Astrocyte (in vitro differentiated cells and primary cell): ENCODE results near the gene PDGFRB. TPM values are rescaled to one million over a fixed set of nuclear protein-coding genes. Genes with fewer than 3 reads are reported as not detected.

ENCODE experiments used
- DNase-seq: peaks from one replicate; pipeline ENCODE4 v3.0.0-alpha.2; 2010; ENCODE audit warnings: low read depth
- FAIRE-seq: peaks from 2 replicates; lab custom pipeline; 2011; peaks lifted over from hg19 to GRCh38; lab: Jason Lieb, UNC
- H2AFZ ChIP-seq: 2 replicates; pipeline ENCODE4 v1.6.0; 2012; ENCODE audit warnings: low read depth, low read length, inconsistent platforms
- H3K27ac ChIP-seq: 2 replicates; pipeline ENCODE4 v1.5.1; 2011; ENCODE audit warnings: low read depth, low read length, inconsistent platforms
- H3K27me3 ChIP-seq: 2 replicates; pipeline ENCODE4 v1.6.0; 2011; ENCODE audit warnings: low read length, inconsistent platforms; ENCODE audit not compliant: insufficient read depth
- H3K36me3 ChIP-seq: 2 replicates; pipeline ENCODE4 v1.5.1; 2011; ENCODE audit warnings: low read length, inconsistent platforms; ENCODE audit not compliant: insufficient read depth
- H3K4me1 ChIP-seq: 2 replicates; pipeline ENCODE4 v1.5.1; 2011; ENCODE audit warnings: low read length, inconsistent platforms; ENCODE audit not compliant: insufficient read depth
- H3K4me2 ChIP-seq: 2 replicates; pipeline ENCODE4 v1.6.0; 2012; ENCODE audit warnings: low read length, inconsistent platforms
- H3K4me3 ChIP-seq: 2 replicates; pipeline ENCODE4 v1.5.1; 2011; ENCODE audit warnings: low read depth, mild to moderate bottlenecking, low read length, inconsistent platforms; ENCODE audit not compliant: insufficient read depth
- H3K79me2 ChIP-seq: 2 replicates; pipeline ENCODE4 v1.6.0; 2012; ENCODE audit warnings: mild to moderate bottlenecking, low read length, inconsistent platforms; ENCODE audit not compliant: insufficient read depth
- H3K9ac ChIP-seq: 2 replicates; pipeline ENCODE4 v1.6.0; 2012; ENCODE audit warnings: mild to moderate bottlenecking, low read length, inconsistent platforms
- H3K9me3 ChIP-seq: 2 replicates; pipeline ENCODE4 v1.5.1; 2012; ENCODE audit warnings: low read depth, mild to moderate bottlenecking, low read length, inconsistent platforms; ENCODE audit not compliant: insufficient read depth
- H4K20me1 ChIP-seq: 2 replicates; pipeline ENCODE4 v1.6.0; 2012; ENCODE audit warnings: low read length, inconsistent platforms; ENCODE audit not compliant: insufficient read depth
- H3K27ac Mint-ChIP-seq: one replicate; pipeline ENCODE4 v1.8.0; 2021; ENCODE audit warnings: mild to moderate bottlenecking, mixed read lengths; ENCODE audit not compliant: unreplicated experiment
- H3K27me3 Mint-ChIP-seq: one replicate; pipeline ENCODE4 v1.8.0; 2021; ENCODE audit warnings: low read depth, mixed read lengths; ENCODE audit not compliant: unreplicated experiment
- H3K36me3 Mint-ChIP-seq: one replicate; pipeline ENCODE4 v1.8.0; 2021; ENCODE audit warnings: low read depth, mixed read lengths; ENCODE audit not compliant: unreplicated experiment
- H3K4me1 Mint-ChIP-seq: one replicate; pipeline ENCODE4 v1.8.0; 2021; ENCODE audit warnings: low read depth, mixed read lengths; ENCODE audit not compliant: unreplicated experiment
- H3K4me3 Mint-ChIP-seq: one replicate; pipeline ENCODE4 v1.8.0; 2021; ENCODE audit warnings: mild to moderate bottlenecking, moderate library complexity, mixed read lengths; ENCODE audit not compliant: unreplicated experiment
- H3K9me3 Mint-ChIP-seq: one replicate; pipeline ENCODE4 v1.8.0; 2021; ENCODE audit warnings: mild to moderate bottlenecking, mixed read lengths; ENCODE audit not compliant: unreplicated experiment
- EZH2 ChIP-seq: IDR thresholded peaks from 2 replicates; pipeline ENCODE4 v1.6.1; 2012; ENCODE audit warnings: mild to moderate bottlenecking, low read length, inconsistent platforms; ENCODE audit not compliant: insufficient read depth
- total RNA-seq: library from RNA; stranded (reverse); gene quantifications from 2 replicates; pipeline ENCODE4 v1.2.1, GENCODE V29; 2021
- TF ChIP-seq, protein P1 (sequence below): IDR thresholded peaks from 2 replicates; pipeline ENCODE4 v1.5.1; 2011; ENCODE audit warnings: low read depth, mild to moderate bottlenecking, inconsistent platforms, low read length, moderate library complexity; ENCODE audit not compliant: insufficient read depth

The PDGFRB gene
- total RNA-seq, 1 donor from 2014 or later: 78.8 TPM

DNA sequence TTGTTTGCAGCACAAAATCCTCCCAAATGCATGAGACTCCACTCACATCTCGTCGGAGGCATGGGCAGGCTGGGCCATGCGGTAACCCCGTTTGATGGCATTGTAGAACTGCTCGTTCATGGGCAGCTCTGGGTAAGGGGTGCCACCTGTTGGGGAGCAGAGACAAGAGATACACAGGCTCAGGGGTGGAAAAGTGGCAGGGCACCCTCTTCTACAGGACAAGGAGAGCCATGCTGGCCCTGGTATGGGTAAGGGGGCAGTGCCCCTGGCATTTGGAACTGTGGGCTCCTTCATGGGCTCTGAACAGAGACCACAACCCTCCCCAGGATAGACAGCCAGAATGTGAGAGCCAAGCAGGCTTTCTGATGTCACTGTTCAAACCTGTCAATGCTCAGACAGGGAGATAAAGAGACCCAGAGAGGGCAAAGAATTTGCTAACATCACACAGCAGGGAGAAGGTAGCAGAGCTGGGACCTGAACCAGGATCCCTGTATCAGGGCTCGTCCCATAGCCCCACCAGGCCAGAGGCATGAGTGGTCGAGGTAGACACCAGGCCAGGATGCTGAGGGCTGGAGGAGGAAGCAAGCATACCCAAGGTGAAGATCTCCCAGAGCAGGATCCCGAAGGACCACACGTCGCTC, 36.1 kb downstream of the PDGFRB start:
- TF ChIP-seq, protein P1, sequence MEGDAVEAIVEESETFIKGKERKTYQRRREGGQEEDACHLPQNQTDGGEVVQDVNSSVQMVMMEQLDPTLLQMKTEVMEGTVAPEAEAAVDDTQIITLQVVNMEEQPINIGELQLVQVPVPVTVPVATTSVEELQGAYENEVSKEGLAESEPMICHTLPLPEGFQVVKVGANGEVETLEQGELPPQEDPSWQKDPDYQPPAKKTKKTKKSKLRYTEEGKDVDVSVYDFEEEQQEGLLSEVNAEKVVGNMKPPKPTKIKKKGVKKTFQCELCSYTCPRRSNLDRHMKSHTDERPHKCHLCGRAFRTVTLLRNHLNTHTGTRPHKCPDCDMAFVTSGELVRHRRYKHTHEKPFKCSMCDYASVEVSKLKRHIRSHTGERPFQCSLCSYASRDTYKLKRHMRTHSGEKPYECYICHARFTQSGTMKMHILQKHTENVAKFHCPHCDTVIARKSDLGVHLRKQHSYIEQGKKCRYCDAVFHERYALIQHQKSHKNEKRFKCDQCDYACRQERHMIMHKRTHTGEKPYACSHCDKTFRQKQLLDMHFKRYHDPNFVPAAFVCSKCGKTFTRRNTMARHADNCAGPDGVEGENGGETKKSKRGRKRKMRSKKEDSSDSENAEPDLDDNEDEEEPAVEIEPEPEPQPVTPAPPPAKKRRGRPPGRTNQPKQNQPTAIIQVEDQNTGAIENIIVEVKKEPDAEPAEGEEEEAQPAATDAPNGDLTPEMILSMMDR: no peak
- no peak for TF ChIP-seq EZH2
- no peaks in the 10 kb centered on the region for H4K20me1 ChIP-seq
- peaks cover 2% of the 10 kb centered on the region for H3K27me3 Mint-ChIP-seq
- H3K9ac ChIP-seq: no peak overlapping the region
- H3K4me1 Mint-ChIP-seq: peaks cover 6% of the 10 kb centered on the region
- no peak overlapping the region for H3K27ac ChIP-seq
- H3K9me3 Mint-ChIP-seq: no peaks in the 10 kb centered on the region
- no peaks in the 10 kb centered on the region for H3K79me2 ChIP-seq
- peaks cover 38% of the 10 kb centered on the region for H3K36me3 ChIP-seq
- H3K4me3 ChIP-seq: no peak overlapping the region
- FAIRE-seq: no peak
- H3K27me3 ChIP-seq: no peaks in the 10 kb centered on the region
- H2AFZ ChIP-seq: no peak overlapping the region
- no peaks in the 10 kb centered on the region for H3K4me1 ChIP-seq
- DNase-seq: no peak
- H3K4me3 Mint-ChIP-seq: no peak overlapping the region
- H3K4me2 ChIP-seq: no peak overlapping the region
- H3K9me3 ChIP-seq: no peaks in the 10 kb centered on the region
- peaks cover 27% of the 10 kb centered on the region for H3K36me3 Mint-ChIP-seq
- H3K27ac Mint-ChIP-seq: no peak overlapping the region

DNA sequence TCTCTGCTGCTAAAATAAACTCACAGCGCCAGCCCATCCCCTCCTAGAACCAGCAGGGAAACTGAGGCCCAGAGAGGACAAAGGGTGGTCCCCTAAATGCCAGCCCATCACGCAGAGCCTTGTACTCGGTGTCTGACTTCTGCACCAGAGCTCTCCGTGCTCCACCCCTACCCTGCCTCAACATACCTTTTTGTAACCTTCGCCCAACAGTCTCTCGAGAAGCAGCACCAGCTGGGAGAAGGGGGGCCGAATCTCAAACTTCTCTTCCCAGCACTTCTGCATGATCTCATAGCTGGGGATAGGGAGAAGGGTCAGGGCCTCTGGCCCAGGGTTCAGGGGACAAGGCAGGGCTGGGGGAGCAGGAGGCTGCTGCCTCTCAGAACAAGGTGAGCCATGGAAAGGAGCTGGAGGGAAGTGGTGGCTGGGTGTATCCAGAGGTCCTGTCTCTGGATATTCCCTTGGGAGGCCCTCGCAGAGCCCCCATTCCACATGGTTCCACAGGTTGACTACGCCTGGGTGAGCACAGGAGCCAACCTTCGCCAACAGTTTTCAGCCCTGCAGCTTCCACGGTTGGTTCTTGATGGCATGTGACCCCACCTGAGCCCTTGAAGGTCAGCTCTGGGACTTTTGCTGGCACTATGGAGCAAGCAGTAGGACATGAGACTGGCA, 37.0 kb downstream of the PDGFRB start:
- Histone ChIP-seq H3K27ac (no peak overlapping the region), H3K4me1 (no peaks in the 10 kb centered on the region), H3K4me3 (no peak overlapping the region), H3K79me2 (no peaks in the 10 kb centered on the region), H3K4me2 (no peak overlapping the region), H3K27me3 (no peaks in the 10 kb centered on the region), H3K9ac (no peak overlapping the region), H2AFZ (no peak overlapping the region), H3K9me3 (no peaks in the 10 kb centered on the region), H4K20me1 (no peaks in the 10 kb centered on the region), H3K36me3 (peaks cover 40% of the 10 kb centered on the region)
- Mint-ChIP-seq H3K4me3 (no peak overlapping the region), H3K9me3 (no peaks in the 10 kb centered on the region), H3K27me3 (peaks cover 2% of the 10 kb centered on the region), H3K27ac (no peak overlapping the region), H3K36me3 (peaks cover 27% of the 10 kb centered on the region), H3K4me1 (peaks cover 7% of the 10 kb centered on the region)
- FAIRE-seq: no peak
- DNase-seq: no peak
- TF ChIP-seq EZH2: no peak
- TF ChIP-seq, protein P1: no peak
